DMS53 treated with DMSO at 0.1 percent for 48 hours (cell line): ENCODE data around the gene GNPTG.

ENCODE experiments used
- DNase-seq: peaks from one replicate; lab custom pipeline; 2025; ENCODE audit not compliant: unreplicated experiment; lab: John Stamatoyannopoulos, UW

The GNPTG gene

DNA sequence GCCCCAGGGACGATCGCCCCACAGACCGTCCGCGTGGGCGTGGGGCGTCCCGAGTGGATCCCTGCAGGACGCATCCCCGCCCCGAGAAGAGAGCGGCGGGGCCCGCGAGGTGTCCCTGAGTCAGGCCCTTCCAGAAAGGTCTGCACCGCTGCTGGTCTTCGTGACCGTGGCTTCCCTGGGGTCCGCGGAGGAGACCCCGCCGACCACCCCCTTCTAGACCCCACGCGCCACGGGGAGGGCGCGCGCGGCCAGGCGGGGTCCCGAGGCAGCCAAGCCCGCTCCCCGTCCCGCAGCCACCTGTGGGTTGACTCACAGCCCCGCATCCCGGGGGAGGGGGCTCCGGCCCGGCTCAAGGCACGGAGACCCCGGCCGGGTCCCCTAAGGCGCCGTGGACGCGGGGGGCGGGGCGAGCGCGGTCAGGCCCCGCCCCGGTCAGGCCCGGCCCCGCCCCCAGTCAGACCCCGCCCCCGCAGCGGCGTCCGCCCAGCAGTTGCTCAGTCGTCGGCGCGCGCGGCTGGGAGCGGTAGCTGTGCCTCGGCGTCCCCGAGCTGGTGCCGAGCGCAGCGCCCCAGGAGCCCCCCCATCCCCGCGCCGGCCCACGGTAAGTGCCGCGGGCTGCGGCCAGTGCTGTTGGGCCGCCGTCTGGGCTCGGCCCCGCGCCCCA lies 18.4 kb upstream of the GNPTG start, which contains the start of gene BAIAP3:
TSS of gene BAIAP3 (plus strand) at position 497 of the 664 bp plus-strand sequence. CDS start 4,905 bp downstream, outside the sequence.
- DNase-seq: no peak

DNA sequence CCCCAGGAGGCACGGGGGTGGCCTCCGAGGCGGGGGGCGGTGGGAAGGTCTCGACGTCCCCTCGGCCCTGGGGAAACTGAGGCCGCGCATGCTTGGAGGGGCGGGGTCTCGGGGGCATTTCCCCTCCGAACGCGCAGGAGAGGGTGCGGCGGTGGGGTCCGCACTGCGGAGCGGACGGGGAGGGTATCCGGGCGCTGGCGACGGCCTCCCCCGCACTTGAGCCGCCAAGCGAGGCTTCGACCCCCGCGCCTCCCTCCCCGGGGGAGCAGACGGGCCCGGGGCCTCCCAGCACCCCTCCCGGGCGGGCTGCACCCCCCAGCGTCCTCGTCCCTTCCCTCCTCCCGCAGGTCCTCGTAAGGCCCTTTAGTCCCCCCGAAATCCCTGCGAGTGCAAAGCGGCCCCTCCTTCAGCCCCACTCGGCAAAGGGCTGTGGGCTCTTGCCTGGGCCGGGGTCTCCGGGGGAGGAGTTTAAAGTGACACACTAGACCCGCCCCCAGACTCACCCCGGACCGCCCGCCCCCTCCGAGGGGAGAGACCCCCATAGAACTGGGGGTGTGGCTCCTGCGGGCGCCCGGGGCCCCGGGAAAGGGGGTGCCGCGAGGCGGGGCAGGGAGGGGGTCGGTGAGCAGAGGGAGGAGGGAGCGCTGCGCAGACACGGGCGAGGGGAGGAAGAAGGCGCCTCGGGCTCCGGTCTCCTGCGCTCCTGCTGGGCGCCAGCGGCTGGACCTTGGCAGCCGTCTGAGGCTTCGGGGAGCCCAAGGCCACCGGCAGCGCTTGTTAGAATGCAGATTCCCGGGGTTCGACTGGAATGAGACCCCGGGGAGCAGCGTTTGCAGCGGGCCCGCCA lies 17.7 kb upstream of the GNPTG start:
- DNase-seq: no peak

DNA sequence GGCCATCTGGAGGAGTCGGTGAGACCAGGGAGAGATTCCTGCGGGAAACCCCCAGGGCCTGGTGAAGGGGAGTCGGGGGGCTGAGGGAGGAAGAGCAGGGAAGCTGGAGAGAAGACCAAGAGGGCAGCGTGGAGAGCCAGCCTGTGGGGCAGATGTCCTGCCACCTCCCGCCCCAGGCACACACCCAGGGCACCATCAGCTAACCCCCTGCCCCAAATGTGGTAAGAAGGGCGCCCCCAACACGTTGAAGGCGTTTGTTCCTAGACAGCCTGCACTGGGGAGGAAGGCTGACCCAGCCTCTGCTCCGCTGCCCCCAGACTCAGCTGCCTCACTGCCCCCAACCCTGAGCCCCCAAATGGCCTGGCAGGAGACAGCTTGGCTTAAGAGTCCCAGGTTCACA lies 17.0 kb upstream of the GNPTG start:
- no peak for DNase-seq

DNA sequence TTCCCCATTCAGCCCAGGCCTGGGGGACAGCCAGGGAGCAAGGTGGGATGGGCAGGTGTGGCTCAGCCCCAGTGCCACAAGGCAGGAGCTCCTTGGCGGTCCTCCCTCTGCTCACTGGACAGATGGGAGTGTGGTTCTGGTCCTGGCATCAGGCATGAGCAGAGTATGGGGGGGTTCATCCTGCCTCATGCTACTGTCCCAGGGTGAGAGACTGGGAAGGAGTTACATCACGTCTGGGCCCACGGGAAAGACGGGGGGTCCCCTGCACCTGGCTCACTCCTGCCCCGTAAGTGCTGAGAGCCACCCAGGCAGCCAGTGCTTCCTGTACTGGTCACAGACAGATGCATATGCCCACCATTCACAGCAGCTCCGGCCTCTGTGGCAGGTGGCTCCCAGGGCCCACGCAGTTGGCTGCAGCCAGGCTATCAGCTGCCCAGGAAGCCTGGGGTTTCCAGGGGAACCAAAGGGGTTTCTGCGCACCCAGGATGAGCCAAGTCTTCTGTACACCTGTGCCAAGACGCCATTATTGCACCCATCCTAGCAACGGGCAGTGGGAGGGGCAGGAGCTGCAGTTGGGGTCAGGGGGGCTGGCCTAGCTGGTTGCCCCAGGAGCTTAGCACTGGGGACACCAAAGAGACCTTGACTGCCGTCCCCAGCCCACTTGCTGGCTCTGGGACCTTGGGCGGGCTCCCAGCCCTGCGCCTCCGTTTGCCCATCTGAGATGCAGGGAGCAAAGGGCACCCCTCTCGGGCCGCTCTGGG lies 16.3 kb upstream of the GNPTG start:
- no peak for DNase-seq

DNA sequence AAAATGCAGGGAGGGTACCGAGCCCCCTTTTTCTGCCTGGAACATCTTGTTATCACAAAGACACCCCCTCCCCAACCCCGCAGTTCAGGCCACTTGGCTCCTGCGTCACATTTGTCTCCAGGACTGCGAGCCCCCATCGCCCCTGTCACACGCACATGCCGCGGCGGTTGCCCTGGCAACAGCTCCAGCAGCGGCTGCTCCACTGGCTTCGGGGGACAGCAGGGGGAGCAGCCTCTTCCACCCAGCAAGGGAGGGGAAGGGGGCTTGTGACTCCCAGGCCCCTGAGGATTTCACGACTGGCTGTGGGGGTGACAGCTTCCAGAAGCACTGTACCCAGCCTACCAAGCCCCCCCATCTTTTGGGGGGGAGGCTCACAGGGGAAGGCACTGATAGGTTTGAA lies 15.7 kb upstream of the GNPTG start:
- no peak for DNase-seq

DNA sequence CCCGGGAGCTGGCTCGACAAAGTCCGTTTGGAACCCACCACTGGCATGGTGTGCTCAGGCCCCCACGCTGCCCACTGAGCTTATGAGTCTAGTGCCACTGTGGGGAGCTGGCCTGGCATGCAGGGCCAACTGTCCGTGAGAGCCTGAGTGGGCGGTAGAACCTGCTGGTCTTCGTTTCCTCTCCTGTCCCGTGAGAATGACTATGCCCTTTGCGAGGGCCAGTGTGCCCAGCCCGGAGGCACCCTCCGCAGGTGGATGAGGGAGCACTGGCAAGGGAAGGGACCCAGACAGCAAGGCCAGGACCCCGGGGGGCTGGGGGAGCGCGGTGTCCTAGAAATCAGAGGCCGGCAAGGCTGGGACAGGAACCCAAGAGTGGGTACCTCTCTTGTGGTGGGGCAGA lies 15.1 kb upstream of the GNPTG start:
- no peak for DNase-seq

DNA sequence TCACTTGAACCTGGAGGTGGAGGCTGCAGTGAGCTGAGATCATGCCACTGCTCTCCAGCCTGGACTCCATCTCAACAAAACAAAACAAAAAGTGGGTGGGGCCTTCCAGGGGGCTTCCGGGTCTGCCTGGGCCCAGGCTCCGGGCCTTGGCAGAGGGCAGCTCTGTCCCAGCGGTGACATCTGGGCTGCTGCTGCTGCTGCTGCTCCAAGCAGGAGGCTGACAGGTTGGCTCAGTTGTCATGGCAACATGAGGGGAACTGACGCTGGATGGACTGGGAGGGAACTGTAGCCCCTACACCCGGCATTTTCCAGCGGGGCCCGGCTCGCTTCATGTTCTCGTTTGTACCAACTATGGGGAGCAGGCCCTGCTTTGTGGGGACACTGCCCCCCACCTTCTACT lies 14.2 kb upstream of the GNPTG start:
- no peak for DNase-seq

DNA sequence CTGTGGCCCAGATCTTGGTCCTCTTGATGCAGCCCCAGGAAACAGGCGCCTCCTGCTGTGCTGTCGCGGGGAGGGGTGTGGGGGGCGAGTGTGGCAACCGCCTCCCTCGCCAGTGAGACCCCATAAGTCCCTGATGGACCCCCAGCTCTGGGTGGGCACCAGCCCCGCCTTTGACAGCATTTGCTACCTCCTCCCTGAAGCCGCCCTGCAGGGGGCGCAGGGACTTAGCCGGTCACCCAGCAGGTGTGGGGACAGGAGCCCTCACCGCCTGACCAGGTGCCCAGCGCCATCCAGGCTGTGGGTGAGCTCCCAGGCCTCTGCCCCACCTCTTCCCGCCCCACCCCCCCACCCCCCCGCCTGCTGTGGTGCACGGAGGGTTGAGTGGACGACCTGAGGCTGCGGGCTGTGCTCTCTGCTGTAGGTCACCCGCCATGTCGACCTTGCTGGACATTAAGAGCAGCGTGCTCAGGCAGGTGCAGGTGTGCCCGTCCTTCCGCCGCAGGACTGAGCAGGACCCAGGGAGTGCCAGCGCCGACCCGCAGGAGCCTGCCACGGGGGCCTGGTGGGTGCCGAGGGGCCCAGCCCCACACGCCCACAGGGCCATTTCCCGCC lies 13.5 kb upstream of the GNPTG start:
- DNase-seq: peak; percentile 51

DNA sequence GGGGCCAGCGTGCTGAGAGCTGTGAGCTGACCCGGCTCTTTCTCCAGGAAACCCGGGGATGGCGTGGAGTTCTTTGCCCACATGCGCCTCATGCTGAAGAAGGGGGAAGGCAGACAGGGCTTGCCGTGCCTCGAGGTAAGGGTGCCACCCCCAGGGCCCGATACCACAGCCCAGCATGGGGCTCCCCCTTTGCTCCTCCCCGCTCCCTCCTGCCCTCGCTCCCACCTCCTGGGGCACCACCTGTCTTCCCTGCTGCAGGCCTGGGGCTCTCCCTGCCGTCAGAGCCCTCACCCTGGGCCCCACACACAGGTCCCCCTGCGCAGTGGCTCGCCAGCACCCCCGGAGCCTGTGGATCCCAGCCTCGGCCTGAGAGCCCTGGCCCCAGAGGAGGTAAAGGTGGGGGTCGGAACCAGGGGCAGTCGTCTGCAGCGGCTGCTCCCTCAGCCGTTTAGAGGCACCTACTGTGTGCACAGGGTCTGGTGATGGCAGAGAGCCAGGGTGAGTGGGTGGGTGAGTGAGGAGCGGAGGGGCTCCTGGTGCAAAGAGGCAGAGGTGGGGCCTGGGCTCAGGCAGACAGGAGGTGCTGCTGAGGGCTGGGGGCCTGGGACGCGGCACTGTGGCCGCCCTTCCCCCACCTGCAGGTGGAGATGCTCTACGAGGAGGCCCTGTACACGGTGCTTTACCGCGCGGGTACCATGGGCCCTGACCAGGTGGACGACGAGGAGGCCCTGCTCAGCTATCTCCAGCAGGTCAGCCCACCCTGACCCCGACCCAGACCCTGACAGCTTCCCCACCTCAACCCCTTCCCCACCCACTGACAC lies 12.7 kb upstream of the GNPTG start:
- no peak for DNase-seq

DNA sequence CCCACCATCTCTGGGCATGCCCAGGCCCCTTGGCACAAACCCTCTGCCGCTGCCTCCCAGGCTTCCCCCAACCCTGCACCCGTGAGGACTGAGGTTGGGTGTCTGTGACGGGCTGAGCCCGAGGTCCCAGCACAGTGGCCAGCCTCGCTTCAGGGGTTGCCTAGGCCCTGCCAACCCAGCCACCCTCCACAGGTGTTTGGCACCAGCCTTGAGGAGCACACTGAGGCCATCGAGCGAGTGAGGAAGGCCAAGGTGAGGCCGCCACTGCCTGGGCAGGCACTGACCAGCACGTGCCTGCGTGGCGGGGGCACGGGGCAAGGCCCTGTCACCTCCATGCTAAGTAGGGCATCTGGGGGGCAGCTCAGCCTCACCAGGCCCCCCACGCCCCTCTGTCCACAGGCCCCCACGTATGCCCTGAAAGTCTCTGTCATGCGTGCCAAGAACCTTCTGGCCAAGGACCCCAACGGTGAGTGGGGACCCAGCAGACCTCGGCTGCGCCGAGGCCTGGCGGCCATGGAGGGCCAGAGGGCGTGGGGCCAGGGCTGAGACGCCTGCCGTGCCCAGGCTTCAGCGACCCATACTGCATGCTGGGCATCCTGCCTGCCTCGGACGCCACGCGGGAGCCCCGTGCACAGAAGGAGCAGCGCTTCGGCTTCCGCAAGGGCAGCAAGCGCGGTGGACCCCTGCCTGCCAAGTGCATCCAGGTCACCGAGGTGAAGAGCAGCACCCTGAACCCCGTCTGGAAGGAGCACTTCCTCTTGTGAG lies 10.8 kb upstream of the GNPTG start:
- DNase-seq: no peak

DNA sequence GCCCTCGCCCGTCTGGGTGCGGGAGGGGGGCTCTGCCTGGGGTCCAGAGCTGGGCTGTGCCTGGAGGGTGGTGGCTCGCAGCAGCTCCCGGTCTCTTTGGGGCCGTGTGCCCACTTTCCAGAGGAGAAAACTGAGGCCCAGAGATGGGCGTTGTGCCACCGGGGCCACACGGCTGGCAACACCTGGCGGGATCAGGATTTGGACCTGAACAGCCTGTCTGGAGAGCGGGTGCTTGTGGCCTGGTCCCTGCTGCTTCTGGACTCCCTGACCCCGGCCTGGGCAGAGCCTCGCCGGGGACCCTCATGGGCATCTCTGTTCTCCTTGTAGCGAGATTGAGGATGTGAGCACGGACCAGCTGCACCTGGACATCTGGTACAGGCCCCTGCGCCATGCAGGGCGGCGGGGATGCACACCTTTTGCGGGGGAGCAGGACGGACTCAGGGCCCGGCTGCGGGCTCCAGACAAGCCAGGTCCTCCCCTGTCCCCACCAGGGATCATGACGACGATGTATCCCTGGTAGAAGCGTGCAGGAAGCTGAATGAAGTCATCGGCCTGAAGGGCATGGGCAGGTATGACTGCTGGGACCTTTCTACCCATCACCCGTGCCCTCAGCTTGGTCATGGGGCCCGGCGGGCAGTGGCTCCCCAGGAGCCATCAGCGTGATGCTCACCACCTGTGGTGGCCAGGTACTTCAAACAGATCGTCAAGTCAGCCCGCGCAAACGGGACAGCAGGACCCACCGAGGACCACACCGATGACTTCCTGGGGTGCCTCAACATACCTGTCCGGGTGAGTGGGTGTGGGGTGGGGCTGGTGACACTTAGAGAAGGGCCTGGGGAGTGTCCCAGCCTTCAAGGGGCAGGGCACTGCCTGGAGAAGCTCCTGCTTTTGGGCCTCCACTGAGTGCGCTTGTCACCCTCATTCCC lies 10.0 kb upstream of the GNPTG start:
- no peak for DNase-seq

DNA sequence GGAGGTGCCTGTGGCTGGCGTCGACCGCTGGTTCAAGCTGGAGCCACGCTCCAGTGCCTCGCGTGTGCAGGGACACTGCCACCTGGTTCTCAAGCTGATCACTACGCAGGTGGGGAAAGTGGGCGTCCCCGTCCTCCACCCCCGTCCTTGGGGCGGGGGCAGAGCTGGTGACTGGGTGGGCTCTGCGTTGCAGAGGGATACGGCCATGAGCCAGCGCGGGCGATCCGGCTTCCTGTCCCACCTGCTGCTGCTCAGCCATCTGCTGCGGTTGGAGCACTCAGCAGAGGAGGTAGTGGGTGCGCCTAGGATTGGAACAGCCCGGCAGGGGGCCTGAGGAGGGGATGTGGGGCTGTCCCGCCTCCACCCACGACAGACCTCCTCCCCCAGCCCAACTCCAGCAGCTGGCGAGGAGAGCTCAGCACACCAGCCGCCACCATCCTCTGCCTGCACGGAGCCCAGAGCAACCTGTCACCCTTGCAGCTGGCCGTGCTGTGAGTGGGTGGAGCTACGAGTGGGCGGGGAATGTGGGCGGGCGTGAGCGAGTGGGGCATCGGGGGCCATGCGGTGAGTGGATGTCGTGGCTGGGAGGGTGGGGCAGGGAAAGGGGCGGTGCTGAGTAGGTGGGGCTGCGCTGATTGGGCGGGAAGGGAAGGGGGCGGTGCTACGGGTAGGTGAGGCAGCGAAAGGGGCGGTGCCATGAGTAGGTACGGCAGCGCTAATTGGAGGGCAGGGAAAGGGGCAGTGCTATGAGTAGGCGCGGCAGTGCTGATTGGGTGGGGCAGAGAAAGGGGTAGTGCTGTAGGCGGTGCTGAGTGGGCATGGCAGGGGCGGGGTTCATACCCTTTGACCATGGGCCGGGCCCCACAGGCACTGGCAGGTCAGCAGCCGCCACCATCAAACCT lies 9.0 kb upstream of the GNPTG start:
- DNase-seq: peak; percentile 91

DNA sequence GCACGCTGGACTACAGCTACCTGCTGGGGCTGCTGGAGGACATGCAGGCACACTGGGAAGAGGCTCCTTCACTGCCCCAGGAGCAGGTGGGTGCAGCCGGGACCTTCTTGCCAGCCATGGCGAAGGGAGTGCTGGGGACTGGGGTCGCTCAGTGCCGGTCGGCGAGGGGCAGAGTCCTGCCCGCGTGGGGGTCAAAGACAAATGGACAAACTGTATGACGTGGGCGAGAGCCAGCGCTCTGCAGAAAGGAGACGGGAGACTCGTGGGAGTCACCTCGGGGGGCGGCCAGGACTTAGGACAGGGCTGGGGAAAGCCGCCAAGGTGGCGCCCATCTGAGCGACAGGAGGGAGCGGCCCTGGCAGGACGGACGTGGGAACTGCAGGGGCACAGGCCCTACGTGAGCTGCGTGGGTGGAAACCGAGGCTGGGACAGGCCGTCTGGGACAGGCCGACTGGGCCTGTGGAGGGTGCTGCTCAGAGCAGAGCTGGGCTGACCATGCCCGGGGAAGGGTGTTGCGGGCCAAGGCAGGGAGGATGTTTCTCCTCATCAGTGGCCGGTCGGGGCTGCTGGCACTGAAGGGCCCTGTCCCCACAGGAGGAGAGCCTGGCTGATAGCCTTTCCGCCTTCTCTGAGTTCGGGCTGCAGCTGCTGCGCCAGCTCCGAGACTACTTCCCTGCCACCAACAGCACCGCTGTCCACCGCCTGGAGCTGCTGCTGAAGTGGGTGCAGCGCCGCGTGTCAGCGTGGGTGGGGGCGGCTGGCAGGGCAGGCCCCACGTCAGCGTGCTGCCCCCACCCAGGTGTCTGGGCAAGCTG lies 8.1 kb upstream of the GNPTG start:
- no peak for DNase-seq

DNA sequence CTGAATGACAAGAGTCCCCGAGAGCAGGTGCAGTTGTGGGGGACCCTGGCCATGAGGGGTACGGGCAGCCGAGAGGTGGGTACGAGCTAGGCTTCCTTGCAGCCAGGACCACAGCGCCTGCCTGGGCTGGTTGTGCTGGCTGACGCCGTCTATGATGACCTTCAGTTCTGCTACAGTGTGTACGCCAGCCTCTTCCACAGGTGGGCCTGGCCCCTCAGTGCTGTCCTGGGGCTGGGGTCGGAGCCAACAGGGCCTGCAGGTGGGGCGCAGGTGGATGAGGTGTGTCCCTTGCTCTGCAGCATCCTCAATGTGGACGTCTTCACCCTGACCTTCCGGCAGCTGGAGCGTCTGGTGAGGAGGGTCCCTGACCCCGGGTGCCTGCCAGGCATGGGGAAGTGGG lies 7.2 kb upstream of the GNPTG start:
- DNase-seq: no peak

DNA sequence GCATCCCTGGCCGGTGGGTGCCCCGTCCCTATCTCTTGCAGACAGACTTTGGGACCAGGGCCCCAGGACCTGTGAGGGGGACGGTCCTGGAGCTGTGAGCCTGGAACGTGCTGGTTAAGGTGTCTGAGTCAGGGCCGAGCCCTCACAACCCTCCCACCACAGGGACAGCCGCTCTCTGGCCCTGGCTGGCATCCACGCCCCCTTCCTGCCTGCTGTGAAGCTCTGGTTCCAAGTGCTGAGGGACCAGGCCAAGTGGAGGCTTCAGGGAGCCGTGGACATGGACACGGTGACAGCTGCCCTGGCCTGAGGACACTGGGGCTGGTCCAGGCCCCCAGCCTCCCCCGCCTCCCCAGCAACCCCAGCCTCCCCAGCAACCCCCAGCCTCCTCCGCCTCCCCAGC lies 6.6 kb upstream of the GNPTG start:
- DNase-seq: no peak

DNA sequence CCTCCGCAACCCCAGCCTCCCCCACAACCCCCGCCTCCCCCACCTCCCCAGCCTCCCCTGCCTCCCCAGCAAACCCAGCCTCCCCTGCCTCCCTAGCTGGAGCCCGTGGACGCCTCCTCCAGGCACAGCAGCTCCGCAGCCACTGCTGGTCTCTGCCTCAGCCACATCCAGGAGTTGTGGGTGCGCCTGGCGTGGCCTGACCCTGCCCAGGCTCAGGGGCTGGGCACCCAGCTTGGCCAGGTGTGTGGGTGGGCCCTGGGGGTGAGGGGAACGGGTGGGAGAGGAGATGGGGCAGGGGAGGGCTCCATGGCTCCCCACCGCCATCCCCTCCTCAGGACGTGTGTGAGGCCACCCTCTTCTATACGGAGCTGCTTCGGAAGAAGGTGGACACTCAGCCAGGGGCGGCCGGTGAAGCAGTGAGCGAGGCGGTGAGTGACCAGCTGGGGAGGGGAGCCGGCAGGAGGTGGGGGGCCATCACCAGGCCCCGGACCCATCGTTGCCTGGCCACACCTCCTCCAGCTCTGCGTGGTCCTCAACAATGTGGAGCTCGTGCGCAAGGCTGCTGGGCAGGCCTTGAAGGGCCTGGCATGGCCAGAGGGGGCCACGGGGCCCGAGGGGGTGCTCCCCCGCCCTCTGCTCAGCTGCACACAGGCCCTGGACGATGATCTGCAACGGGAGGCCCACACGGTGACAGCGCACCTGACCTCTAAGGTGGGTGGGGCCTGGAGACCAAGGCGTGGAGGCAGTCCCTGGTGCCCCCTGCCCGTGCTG lies 5.9 kb upstream of the GNPTG start:
- no peak for DNase-seq
